CD4-positive, alpha-beta T cell treated with Interleukin-21 for 1 hour (primary cell): ENCODE results near the gene ADM5.
"Not testable (repeated sequence)": the region's sequence is repeated elsewhere in the genome, so short reads cannot be mapped to it uniquely, and the experiment has no call there.

Source experiments
- DNase-seq: peaks from one replicate; pipeline ENCODE4 v3.0.0-alpha.2; 2020

Gene ADM5

GRCh38 chr19:49704888-49705642 lies 15.7 kb downstream of the ADM5 start:
- DNase-seq, result no peak

DNA sequence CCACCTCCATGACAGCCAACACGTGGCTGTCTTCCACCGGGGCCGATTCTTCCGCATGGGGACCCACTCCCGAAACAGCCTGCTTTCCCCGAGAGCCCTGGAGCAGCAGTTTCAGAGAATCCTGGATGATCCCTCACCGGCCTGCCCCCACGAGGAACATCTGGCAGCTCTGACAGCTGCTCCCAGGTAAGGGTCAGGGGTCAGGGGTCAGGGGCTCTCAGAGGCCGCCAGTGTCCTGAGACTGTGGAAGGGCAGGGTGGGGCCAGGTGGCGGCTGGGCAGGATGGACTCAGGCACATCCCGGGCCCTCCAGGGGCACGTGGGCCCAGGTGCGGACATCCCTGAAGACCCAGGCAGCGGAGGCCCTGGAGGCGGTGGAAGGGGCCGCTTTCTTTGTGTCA lies 16.5 kb downstream of the ADM5 start:
- DNase-seq, result no peak

- DNase-seq, result no peak
Measured at GRCh38 chr19:49710372-49710951, 21.1 kb downstream of the ADM5 start.

GRCh38 chr19:49712397-49712859 lies 23.0 kb downstream of the ADM5 start:
- no peak for DNase-seq

DNA sequence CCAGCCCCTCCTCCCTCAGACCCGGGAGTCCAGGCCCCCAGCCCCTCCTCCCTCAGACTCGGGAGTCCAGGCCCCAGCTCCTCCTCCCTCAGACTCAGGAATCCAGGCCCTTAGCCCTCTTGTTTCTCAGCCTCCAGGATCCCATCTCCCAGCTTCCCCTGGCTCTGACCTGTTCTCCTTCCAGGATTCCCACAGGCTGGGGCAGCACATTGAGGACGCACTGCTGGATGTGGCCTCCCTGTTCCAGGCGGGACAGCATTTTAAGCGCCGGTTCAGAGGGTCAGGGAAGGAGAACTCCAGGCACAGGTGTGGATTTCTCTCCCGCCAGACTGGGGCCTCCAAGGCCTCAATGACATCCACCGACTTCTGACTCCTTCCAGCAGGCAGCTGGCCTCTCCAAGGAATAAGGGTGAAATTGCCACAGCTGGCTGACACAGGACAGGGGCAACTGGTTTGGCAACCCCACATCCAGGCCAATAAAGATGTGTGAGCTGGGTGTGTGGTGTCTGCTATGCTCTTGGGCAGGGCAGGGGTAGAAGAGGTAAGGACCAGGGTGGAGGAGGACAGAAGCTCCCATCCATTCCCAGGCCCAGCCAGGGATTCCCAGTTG lies 23.9 kb downstream of the ADM5 start:
- no peak for DNase-seq

DNA sequence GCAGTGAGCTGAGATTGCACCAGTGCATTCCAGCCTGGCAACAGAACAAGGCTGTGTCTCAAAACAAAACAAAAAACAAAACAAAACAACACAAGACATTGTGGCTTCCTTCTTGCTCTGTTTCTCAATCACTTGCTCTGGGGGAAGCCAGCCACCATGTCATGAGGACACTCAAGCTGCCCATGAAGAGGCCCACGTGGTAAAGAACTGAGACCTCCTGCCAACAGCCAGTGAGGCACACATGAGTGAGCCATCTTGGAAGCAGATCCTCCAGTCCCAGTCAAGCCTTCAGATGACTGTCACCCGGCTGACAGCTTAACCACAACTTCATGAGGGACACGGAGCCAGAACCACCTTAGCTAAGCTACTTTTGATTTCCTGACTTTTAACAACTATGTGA lies 26.8 kb downstream of the ADM5 start:
- DNase-seq, result no peak

DNA sequence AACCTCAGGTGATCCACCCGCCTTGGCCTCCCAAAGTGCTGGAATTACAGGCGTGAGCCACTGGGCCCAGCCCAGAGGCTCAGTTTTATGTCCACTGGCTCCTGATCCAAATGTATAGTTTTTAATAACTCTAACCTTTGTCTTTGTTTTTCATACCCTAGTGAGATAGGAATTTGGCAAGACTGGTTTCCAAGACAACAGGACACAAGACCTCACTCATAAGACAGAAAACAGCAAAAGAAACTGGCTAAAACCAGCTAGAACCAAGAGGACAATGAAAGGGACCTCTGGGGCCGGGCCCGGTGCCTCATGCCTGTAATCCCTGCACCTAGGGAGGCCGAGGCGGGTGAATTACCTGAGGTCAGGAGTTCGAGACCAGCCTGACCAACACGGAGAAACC lies 29.1 kb downstream of the ADM5 start:
- DNase-seq, result no peak

DNA sequence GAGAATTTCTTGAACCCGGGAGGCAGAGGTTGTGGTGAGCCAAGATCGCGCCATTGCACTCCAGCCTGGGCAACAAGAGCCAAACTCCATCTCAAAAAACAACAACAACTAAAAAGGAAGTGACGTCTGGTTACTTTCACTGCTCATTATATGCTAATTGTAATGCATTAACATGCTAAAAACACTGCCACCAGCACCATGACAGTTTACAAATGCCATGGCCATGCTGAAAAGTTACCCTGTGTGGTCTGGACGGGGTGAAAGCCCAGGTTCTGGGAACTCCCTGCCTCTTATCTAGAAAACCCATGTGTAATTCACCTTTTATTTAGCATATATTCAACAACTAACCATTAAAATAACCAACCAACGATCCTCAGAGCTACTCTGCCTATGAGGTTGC lies 29.6 kb downstream of the ADM5 start:
- DNase-seq, result peak; percentile 3

DNA sequence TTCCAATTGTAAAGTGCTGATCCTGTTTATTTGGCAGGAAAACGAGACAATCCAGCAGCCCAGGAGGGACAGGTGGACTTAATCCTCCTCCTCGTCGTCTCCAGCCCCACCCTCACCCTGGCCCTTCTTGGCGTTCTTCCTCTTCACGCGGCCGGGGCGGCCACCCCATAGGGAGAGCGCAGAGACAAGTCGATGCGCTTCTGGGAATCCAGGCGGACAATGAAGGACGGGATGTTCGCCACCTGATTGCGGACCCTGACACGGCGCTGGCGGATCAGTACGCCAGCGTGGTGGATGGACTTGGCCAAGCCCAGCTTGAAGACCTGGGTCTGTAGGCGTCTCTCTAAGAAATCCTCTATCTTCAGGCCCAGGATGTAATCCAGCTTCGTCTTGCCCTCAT lies 30.0 kb downstream of the ADM5 start:
- not testable (repeated sequence) for DNase-seq

GRCh38 chr19:49727217-49728030 lies 38.0 kb downstream of the ADM5 start:
- DNase-seq, result no peak

DNA sequence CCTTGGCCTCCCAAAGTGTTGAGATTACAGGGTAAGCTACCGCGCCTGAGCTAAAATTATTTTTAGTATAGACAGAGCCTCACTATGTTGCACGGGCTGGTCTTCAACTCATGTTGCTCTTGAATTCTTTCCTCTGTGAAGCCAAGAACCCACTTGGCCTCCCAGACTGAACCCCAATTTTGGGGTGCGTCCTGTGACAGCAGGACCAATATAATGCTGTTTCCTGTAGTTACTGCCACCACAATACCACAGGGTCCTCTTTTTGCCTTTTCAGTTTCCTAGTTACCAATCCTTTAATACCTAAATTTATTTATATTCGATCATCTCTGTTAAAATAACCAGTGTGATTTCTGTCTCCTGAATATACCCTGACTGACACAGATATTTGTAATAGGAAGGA lies 40.8 kb downstream of the ADM5 start:
- DNase-seq, result no peak

DNA sequence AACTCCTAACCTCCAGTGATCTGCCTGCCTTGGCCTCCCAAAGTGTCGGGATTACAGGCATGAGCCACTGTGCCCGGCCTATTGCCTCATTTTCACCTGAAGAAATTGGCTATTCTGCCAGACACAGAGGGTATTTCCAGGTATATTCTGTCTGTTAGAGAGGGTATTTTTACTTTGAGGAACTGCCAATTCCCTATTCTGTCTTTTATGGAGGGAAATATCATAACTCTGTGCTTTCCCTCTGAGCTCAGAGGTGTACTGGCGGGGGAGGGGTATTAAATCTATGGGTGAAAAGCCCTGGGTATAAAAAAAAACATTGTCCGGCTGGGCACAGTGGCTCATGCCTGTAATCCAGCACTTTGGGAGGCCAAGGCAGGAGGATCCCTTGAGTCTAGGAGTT lies 48.9 kb downstream of the ADM5 start:
- no peak for DNase-seq

- DNase-seq, result no peak
Measured at GRCh38 chr19:49739098-49739497, 49.7 kb downstream of the ADM5 start.

- DNase-seq, result no peak
Measured at GRCh38 chr19:49739933-49740332, 50.5 kb downstream of the ADM5 start.
